Activated T-helper 2 cell treated with anti-CD3 and anti-CD28 coated beads, Interferon-gamma antibody, Interleukin-2, Interleukin-4, amounts not matched to agents 10 μg/mL and 5 μg/mL and 100 μg/mL, durations not matched to agents 14 hours and 24 hours and 36 hours (primary cell): ENCODE results near the gene MIER1. TPM values are rescaled to one million over a fixed set of nuclear protein-coding genes. Genes with fewer than 3 reads are reported as not detected.

Experiments
- DNase-seq: peaks from one replicate; pipeline ENCODE4 v3.0.0; 2021; ENCODE audit warnings: low spot score
- H3K27ac Mint-ChIP-seq: one replicate; pipeline ENCODE4 v1.8.0; 2021; ENCODE audit warnings: mixed read lengths
- H3K27me3 Mint-ChIP-seq: one replicate; pipeline ENCODE4 v1.8.0; 2021; ENCODE audit warnings: low read depth, mixed read lengths
- H3K36me3 Mint-ChIP-seq: one replicate; pipeline ENCODE4 v1.8.0; 2021; ENCODE audit warnings: low read depth, mixed read lengths
- H3K4me1 Mint-ChIP-seq: one replicate; pipeline ENCODE4 v1.8.0; 2021; ENCODE audit warnings: low read depth, mixed read lengths
- H3K4me3 Mint-ChIP-seq: one replicate; pipeline ENCODE4 v1.8.0; 2021; ENCODE audit warnings: low read depth, mild to moderate bottlenecking, moderate library complexity, mixed read lengths
- H3K9me3 Mint-ChIP-seq: one replicate; pipeline ENCODE4 v1.8.0; 2021; ENCODE audit warnings: mixed read lengths
- intact Hi-C: fragments of 100-400 bp; cut with micrococcal nuclease; formaldehyde crosslinking; loops from one replicate; pipeline ENCODE4 v1.15.1; 2023
- total RNA-seq: library from RNA; stranded (reverse); gene quantifications from 2 replicates; pipeline ENCODE4 v1.2.3, GENCODE V29; 2022

MIER1 gene
- total RNA-seq, 1 donor from 2014 or later = 44.5 TPM

GRCh38 chr1:67018574-67018973 is 93.8 kb downstream of the MIER1 start:
- intact Hi-C loops = no loop called here
- DNase-seq = no peak
- H3K9me3 Mint-ChIP-seq = no peaks in the 10 kb centered on the region

DNA sequence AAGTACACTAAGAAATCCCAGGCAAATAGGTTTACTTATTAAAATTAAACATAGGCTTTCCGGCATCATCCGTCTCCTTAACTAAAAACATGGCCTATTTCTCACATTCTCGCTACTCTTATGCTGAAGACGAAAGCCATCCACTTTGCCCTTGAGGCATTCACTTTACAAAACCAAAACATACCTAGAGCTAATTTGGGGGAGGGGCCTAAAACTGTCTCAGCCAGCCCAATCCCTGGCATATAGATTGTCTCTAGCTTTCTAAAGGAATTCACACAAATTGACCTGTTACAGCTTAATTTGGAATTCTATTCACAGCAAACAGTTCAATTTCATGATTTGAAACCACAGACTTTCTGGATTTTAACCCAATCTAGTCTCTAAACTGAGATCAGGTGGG is 94.3 kb downstream of the MIER1 start:
- DNase-seq = no peak
- H3K4me3 Mint-ChIP-seq = no peak overlapping the region
- H3K9me3 Mint-ChIP-seq = no peaks in the 10 kb centered on the region
- no peaks in the 10 kb centered on the region for H3K27me3 Mint-ChIP-seq
- peaks cover 38% of the 10 kb centered on the region for H3K36me3 Mint-ChIP-seq
- H3K4me1 Mint-ChIP-seq = no peaks in the 10 kb centered on the region
- intact Hi-C loops = no loop called here
- no peak overlapping the region for H3K27ac Mint-ChIP-seq

More at GRCh38 chr1:67018574-67018973, 93.8 kb downstream of the MIER1 start:
- peaks cover 37% of the 10 kb centered on the region for H3K36me3 Mint-ChIP-seq
- H3K4me1 Mint-ChIP-seq = no peaks in the 10 kb centered on the region
- H3K27ac Mint-ChIP-seq = no peak overlapping the region
- H3K4me3 Mint-ChIP-seq = no peak overlapping the region
- H3K27me3 Mint-ChIP-seq = no peaks in the 10 kb centered on the region

DNA sequence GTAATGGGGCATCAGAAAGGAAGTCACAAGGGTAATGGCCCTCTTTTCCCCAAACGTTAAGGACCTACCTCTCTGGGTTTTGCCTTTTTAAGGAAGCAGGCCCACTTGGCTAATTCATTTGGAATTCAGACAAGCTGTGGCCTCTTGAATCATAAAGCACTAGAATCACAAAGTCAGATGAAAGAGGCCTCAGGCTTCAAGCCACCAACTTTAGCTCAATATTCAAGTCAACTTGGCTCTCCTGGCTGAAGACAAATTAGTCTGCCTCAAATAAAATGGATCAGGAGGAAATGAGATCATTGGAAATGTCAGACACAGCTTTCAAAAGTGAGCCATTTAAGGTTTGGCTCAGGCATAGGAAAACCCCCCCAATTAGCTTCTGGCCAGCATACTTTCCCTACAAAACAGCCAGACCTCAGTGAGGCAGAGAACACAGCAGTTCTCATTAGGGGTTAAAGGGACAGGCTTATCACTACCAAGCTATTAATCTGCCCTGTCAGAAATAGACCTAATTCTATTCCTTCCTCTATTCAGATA is 94.9 kb downstream of the MIER1 start:
- no peak overlapping the region for H3K27ac Mint-ChIP-seq
- no peaks in the 10 kb centered on the region for H3K4me1 Mint-ChIP-seq
- no peaks in the 10 kb centered on the region for H3K9me3 Mint-ChIP-seq
- intact Hi-C loops = no loop called here
- H3K27me3 Mint-ChIP-seq = no peaks in the 10 kb centered on the region
- H3K36me3 Mint-ChIP-seq = peaks cover 40% of the 10 kb centered on the region
- H3K4me3 Mint-ChIP-seq = no peak overlapping the region
- DNase-seq = no peak

DNA sequence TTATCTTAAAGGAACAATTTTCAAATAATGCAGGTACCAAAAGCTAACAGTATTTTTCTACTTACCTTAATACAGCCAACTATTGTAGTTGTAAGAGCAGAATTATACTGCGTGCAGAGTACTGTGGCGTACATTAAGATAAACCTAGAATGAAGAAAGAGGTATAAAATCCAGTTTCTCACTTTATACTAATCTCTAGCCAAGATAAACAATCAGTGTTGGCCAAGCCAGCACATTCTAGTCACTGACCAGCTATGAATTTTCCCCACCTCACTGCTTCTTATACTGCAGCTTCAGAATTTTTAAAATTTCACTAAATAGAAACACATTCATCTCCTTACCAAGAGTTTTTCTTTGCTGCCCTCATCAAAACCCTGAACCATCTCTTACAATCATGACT is 95.5 kb downstream of the MIER1 start:
- no peaks in the 10 kb centered on the region for H3K27me3 Mint-ChIP-seq

DNA sequence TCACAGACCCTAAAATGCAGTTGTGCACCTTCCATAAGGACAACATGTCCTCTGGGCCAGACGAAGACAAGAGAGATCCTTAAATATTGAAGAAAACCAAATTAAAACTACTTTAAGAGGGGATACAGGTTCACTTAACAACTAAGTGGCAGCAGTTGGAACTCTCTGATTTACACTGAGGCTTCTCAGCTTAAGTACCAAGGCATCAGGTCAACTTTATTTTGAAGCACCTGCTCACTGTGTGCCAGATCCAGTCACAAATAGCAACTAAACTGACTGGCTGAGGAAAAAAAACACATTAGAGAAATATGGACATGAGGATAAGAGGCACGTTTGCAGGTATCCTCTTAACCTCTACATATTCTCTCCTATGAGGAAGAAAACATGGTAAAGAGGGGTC is 96.0 kb downstream of the MIER1 start:
- no peaks in the 10 kb centered on the region for H3K27me3 Mint-ChIP-seq

More for the DNA sequence above, 95.5 kb downstream of the MIER1 start:
- Mint-ChIP-seq H3K4me1 (no peaks in the 10 kb centered on the region), H3K36me3 (peaks cover 40% of the 10 kb centered on the region), H3K27ac (no peak overlapping the region), H3K9me3 (no peaks in the 10 kb centered on the region), H3K4me3 (no peak overlapping the region)
- DNase-seq = no peak
- intact Hi-C loops = no loop called here

DNA sequence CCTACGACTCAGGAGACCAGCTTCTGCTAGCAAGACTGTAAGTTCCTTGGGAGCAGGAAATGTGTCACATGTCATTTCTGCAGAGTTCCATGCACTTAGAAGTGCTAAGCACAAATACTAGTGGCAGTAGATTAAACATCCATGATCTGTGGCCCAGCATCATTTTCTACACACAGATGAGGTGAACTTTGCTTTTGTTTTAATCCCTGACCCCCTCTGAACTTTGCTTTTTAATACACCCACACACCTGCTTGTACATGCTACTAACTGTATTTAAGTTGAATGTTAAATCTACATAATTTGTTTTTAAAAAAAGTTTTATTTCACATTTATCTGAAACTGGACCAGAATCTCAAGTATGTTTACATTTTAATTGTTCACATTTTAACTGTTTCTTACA is 104.7 kb downstream of the MIER1 start:
- no peak overlapping the region for H3K4me3 Mint-ChIP-seq
- DNase-seq = no peak
- intact Hi-C loops = no loop called here
- H3K27me3 Mint-ChIP-seq = no peaks in the 10 kb centered on the region
- peaks cover 30% of the 10 kb centered on the region for H3K36me3 Mint-ChIP-seq
- H3K4me1 Mint-ChIP-seq = peaks cover 4% of the 10 kb centered on the region
- peaks cover 6% of the 10 kb centered on the region for H3K9me3 Mint-ChIP-seq
- H3K27ac Mint-ChIP-seq = no peak overlapping the region

More for the DNA sequence above, 96.0 kb downstream of the MIER1 start:
- Mint-ChIP-seq H3K27ac (no peak overlapping the region), H3K36me3 (peaks cover 42% of the 10 kb centered on the region), H3K9me3 (no peaks in the 10 kb centered on the region), H3K4me3 (no peak overlapping the region), H3K4me1 (no peaks in the 10 kb centered on the region)
- intact Hi-C loops = no loop called here
- DNase-seq = no peak

DNA sequence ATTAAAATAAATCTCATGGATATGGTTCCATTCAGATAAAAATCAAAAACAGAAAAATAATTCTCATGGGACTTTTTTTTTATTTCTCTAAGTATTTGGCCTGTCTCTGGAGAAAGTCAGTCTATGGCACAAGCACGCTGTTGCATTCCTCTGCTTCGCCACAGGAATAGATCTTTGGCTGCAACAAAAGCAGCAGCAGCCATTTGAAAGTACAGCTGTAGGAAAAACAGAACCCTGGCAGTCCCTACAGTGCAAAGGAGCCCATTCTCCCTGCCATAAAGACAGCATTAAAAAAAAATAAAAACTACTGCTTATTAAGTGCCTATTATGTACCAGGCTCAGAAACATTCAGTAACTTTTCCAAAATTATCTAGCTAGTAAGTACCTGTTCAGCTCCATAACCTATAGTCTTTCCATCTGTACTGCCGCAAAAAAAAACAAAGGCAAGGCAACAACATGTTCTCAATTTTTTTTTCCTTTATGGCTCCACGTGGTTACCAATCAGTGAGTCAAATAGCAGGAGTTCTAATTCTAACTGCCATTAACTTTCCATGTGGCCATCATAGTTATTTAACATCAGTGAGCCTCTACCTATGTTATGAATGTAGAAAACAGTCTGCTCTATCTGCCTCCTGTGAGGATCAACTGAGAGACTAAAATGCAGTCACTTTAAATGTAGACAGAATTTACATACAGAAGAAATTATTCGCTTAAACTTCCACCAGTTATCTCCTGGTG is 106.5 kb downstream of the MIER1 start:
- no peak for DNase-seq
- Mint-ChIP-seq H3K4me3 (no peak overlapping the region), H3K27ac (no peak overlapping the region), H3K36me3 (peaks cover 44% of the 10 kb centered on the region), H3K9me3 (peaks cover 25% of the 10 kb centered on the region), H3K4me1 (peaks cover 4% of the 10 kb centered on the region), H3K27me3 (no peaks in the 10 kb centered on the region)
- intact Hi-C loops = no loop called here

DNA sequence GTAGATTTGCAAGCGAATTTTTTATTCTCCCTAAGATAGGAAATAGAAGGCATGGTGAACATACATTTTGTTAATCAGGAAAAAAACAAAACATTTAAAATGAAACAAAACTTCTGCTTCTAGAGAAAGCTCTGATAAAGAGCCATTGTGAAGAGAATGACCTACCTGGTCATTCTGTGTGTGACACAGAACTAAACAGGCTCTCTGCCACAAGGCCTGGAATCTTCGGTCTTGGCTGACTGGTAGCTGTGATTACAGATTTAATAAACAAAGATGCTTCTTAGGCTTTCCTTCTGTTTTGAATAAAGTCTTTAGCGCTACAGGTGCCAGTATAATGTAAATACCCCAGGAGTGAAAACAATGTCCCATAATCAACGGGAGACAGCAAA is 107.1 kb downstream of the MIER1 start:
- DNase-seq = no peak
- Mint-ChIP-seq H3K4me1 (peaks cover 4% of the 10 kb centered on the region), H3K27me3 (no peaks in the 10 kb centered on the region), H3K27ac (no peak overlapping the region), H3K4me3 (no peak overlapping the region), H3K36me3 (peaks cover 46% of the 10 kb centered on the region), H3K9me3 (peaks cover 30% of the 10 kb centered on the region)
- intact Hi-C loops = no loop called here

Other genes with a start within 250 kb of the MIER1 start
- gene DYNLT5, start 172.5 kb upstream of the MIER1 start, total RNA-seq = not detected in 2 replicates
- gene INSL5, start 123.7 kb upstream of the MIER1 start, total RNA-seq = not detected in 2 replicates
- 0.90 and 1.7 TPM in 2 replicates for gene DNAI4, start 134 bp upstream of the MIER1 start, total RNA-seq
- gene SLC35D1, start 129.2 kb downstream of the MIER1 start, total RNA-seq = 14.5 and 14.8 TPM in 2 replicates
- gene C1orf141, start 210.0 kb downstream of the MIER1 start, total RNA-seq = not detected in 2 replicates
- 0.55 and 0.80 TPM in 2 replicates for gene IL23R, start 241.5 kb downstream of the MIER1 start, total RNA-seq